KMS-11 (cell line): ENCODE results near the gene FARS2.

Experiments
- H2AFZ ChIP-seq: fragments of 200-600 bp; sonication (generic); 2 replicates; pipeline ENCODE4 v1.6.1; 2016; ENCODE audit warnings: antibody characterized with exemption, mixed run types, low read depth
- H3K27ac ChIP-seq: fragments of 200-600 bp; sonication (generic); 2 replicates; pipeline ENCODE4 v1.6.1; 2016; ENCODE audit warnings: mild to moderate bottlenecking, mixed run types
- H3K27me3 ChIP-seq: fragments of 200-600 bp; sonication (generic); 2 replicates; pipeline ENCODE4 v1.6.1; 2017; ENCODE audit warnings: mild to moderate bottlenecking, low read depth, mixed run types, moderate library complexity; ENCODE audit not compliant: insufficient read depth
- H3K36me3 ChIP-seq: fragments of 200-600 bp; sonication (generic); 2 replicates; pipeline ENCODE4 v1.6.1; 2017; ENCODE audit warnings: mild to moderate bottlenecking, mixed run types; ENCODE audit not compliant: insufficient read depth
- H3K4me1 ChIP-seq: fragments of 200-600 bp; sonication (generic); 2 replicates; pipeline ENCODE4 v1.6.1; 2016; ENCODE audit warnings: mild to moderate bottlenecking, low read depth, mixed run types; ENCODE audit not compliant: poor library complexity, severe bottlenecking
- H3K4me2 ChIP-seq: fragments of 200-600 bp; sonication (generic); 2 replicates; pipeline ENCODE4 v1.7.0; 2016; ENCODE audit warnings: mild to moderate bottlenecking, mixed run types
- H3K4me3 ChIP-seq: fragments of 200-600 bp; sonication (generic); IDR thresholded peaks from 2 replicates; pipeline ENCODE4 v1.6.1; 2017; ENCODE audit warnings: low read depth, low read length, mixed read lengths; ENCODE audit not compliant: insufficient read depth
- H3K79me2 ChIP-seq: fragments of 200-600 bp; sonication (generic); 2 replicates; pipeline ENCODE4 v1.6.1; 2016; ENCODE audit warnings: low read depth, mixed run types; ENCODE audit not compliant: insufficient read depth
- H3K9ac ChIP-seq: fragments of 200-600 bp; sonication (generic); 2 replicates; pipeline ENCODE4 v1.6.1; 2016; ENCODE audit warnings: mild to moderate bottlenecking, mixed run types
- H4K20me1 ChIP-seq: fragments of 200-600 bp; sonication (generic); 2 replicates; pipeline ENCODE4 v1.6.1; 2016; ENCODE audit warnings: mild to moderate bottlenecking, mixed run types; ENCODE audit not compliant: insufficient read depth
- CTCF ChIP-seq: fragments of 200-600 bp; sonication (generic); conservative IDR thresholded peaks from 2 replicates; pipeline ENCODE4 v1.6.1; 2017; ENCODE audit warnings: low read depth, mild to moderate bottlenecking, antibody characterized with exemption, low read length, moderate library complexity, mixed read lengths

The FARS2 gene

DNA sequence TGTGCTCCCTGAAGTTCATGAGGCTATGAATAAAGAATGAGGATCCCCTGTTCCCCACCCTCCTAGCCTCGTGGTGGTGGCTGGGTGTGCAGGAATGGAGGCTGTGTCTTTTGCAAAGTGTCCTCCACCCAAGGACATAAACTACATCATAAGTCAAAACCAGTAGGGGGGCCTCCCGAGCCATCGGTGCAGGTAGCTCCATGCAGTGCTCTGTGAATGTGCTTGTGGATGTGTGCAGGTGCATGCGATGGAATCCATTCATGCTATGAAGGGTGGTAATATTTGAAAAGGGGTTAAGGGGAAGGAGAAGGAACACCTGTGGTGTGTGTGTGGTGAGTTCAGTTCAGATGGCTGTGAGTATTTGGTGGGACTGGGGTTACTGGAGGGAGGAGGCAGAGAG, 548.1 kb downstream of the FARS2 start:
- H3K36me3 ChIP-seq, result no peaks in the 10 kb centered on the region
- TF ChIP-seq CTCF, result no peak
- H3K4me2 ChIP-seq, result no peak overlapping the region
- no peaks in the 10 kb centered on the region for H3K27me3 ChIP-seq
- H3K4me3 ChIP-seq, result no peak overlapping the region
- no peaks in the 10 kb centered on the region for H3K79me2 ChIP-seq
- no peaks in the 10 kb centered on the region for H3K4me1 ChIP-seq
- H2AFZ ChIP-seq, result no peak overlapping the region
- H3K27ac ChIP-seq, result no peak overlapping the region
- H4K20me1 ChIP-seq, result no peaks in the 10 kb centered on the region
- H3K9ac ChIP-seq, result no peak overlapping the region

- H3K27ac ChIP-seq, result no peak overlapping the region
- no peak overlapping the region for H2AFZ ChIP-seq
- H3K9ac ChIP-seq, result no peak overlapping the region
- no peaks in the 10 kb centered on the region for H3K27me3 ChIP-seq
- H3K79me2 ChIP-seq, result no peaks in the 10 kb centered on the region
- no peak overlapping the region for H3K4me2 ChIP-seq
- H3K4me1 ChIP-seq, result no peaks in the 10 kb centered on the region
- H3K4me3 ChIP-seq, result no peak overlapping the region
- TF ChIP-seq CTCF, result no peak
- H4K20me1 ChIP-seq, result no peaks in the 10 kb centered on the region
- no peaks in the 10 kb centered on the region for H3K36me3 ChIP-seq
Measured at GRCh38 chr6:5811997-5812396, 550.7 kb downstream of the FARS2 start.

DNA sequence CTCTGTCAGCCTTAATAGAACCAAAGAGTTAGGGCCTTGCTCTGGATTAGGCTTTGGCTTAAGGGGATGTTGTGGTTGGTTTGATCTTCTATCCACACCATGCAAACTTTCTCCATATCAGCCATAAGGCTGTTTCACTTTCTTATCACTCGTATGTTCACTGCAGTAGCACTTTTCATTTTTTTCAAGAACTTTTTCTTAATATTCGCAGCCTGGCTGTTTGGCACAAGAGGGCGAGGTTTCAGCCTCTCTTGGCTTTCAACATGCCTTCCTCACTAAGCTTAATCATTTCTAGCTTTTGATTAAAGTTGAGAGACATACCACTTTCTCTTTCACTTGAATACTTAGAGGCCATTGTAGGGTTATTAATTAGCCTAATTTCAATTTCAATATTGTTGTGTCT, 552.3 kb downstream of the FARS2 start:
- Histone ChIP-seq H2AFZ (no peak overlapping the region), H3K4me2 (no peak overlapping the region)
- no peak for TF ChIP-seq CTCF

GRCh38 chr6:5814116-5814515, 552.8 kb downstream of the FARS2 start:
- no peaks in the 10 kb centered on the region for H4K20me1 ChIP-seq
- TF ChIP-seq CTCF, result no peak
- no peaks in the 10 kb centered on the region for H3K36me3 ChIP-seq
- H3K4me1 ChIP-seq, result no peaks in the 10 kb centered on the region
- no peak overlapping the region for H3K4me2 ChIP-seq
- no peak overlapping the region for H3K27ac ChIP-seq
- H3K27me3 ChIP-seq, result no peaks in the 10 kb centered on the region
- H3K79me2 ChIP-seq, result no peaks in the 10 kb centered on the region
- no peak overlapping the region for H3K9ac ChIP-seq
- no peak overlapping the region for H3K4me3 ChIP-seq
- H2AFZ ChIP-seq, result no peak overlapping the region

More for the DNA sequence above, 552.3 kb downstream of the FARS2 start:
- Histone ChIP-seq H4K20me1 (no peaks in the 10 kb centered on the region), H3K36me3 (no peaks in the 10 kb centered on the region), H3K79me2 (no peaks in the 10 kb centered on the region), H3K27ac (no peak overlapping the region), H3K4me1 (no peaks in the 10 kb centered on the region), H3K27me3 (no peaks in the 10 kb centered on the region), H3K4me3 (no peak overlapping the region), H3K9ac (no peak overlapping the region)
